SK-N-SH treated with all-trans-retinoic acid at 6 μM for 48 hours (cell line): ENCODE results near the gene ANKRD44.

ENCODE experiments used
- ATAC-seq: fragments of 200-7000 bp; cut with Tn5 transposase; 3 replicates; pipeline ENCODE4 v1.9.1; 2020; ENCODE audit warnings: mild to moderate bottlenecking, moderate library complexity
- ARNTL ChIP-seq: fragments of 450-650 bp; formaldehyde crosslinking; IDR thresholded peaks from 2 replicates; pipeline ENCODE4 v1.5.0; 2020; ENCODE audit warnings: low read depth, mild to moderate bottlenecking, moderate library complexity, borderline replicate concordance
- BACH2 ChIP-seq: fragments of 250-450 bp; sonication (Bioruptor Pico); IDR thresholded peaks from 2 replicates; pipeline ENCODE4 v1.9.0; 2021; ENCODE audit warnings: mild to moderate bottlenecking, borderline replicate concordance
- CREB5 ChIP-seq: fragments of 250-450 bp; sonication (Bioruptor Pico); IDR thresholded peaks from 2 replicates; pipeline ENCODE4 v1.5.1; 2020; ENCODE audit warnings: low read depth, mild to moderate bottlenecking, moderate library complexity
- CSDC2 ChIP-seq: fragments of 250-450 bp; sonication (Bioruptor Pico); IDR thresholded peaks from 2 replicates; pipeline ENCODE4 v1.5.0; 2020; ENCODE audit warnings: mild to moderate bottlenecking, moderate library complexity
- CSRNP3 ChIP-seq: fragments of 250-450 bp; sonication (Bioruptor Pico); IDR thresholded peaks from 2 replicates; pipeline ENCODE4 v1.5.1; 2021; ENCODE audit warnings: mild to moderate bottlenecking, moderate library complexity
- ESRRG ChIP-seq: fragments of 250-450 bp; sonication (Bioruptor Pico); IDR thresholded peaks from 2 replicates; pipeline ENCODE4 v1.6.1; 2021; ENCODE audit warnings: mild to moderate bottlenecking
- GLIS3 ChIP-seq: fragments of 250-450 bp; sonication (Bioruptor Pico); IDR thresholded peaks from 2 replicates; pipeline ENCODE4 v1.5.0; 2020; ENCODE audit warnings: mild to moderate bottlenecking, moderate library complexity
- OSR1 ChIP-seq: fragments of 250-450 bp; sonication (Bioruptor Pico); IDR thresholded peaks from 2 replicates; pipeline ENCODE4 v1.8.0; 2022; ENCODE audit warnings: moderate library complexity, mild to moderate bottlenecking, inconsistent platforms
- PATZ1 ChIP-seq: fragments of 250-450 bp; sonication (Bioruptor Pico); IDR thresholded peaks from 2 replicates; pipeline ENCODE4 v1.8.0; 2020; ENCODE audit warnings: mild to moderate bottlenecking, moderate library complexity, borderline replicate concordance
- POU6F1 ChIP-seq: fragments of 250-450 bp; sonication (Bioruptor Pico); IDR thresholded peaks from 2 replicates; pipeline ENCODE4 v1.8.0; 2021; ENCODE audit warnings: low read depth, mild to moderate bottlenecking, moderate library complexity, borderline replicate concordance
- PPARA ChIP-seq: fragments of 250-450 bp; sonication (Bioruptor Pico); IDR thresholded peaks from 2 replicates; pipeline ENCODE4 v1.5.0; 2020; ENCODE audit warnings: mild to moderate bottlenecking, borderline replicate concordance
- RARB ChIP-seq: fragments of 250-450 bp; sonication (Bioruptor Pico); IDR thresholded peaks from 2 replicates; pipeline ENCODE4 v1.8.0; 2021; ENCODE audit warnings: mild to moderate bottlenecking, moderate library complexity
- SNAI2 ChIP-seq: fragments of 250-450 bp; sonication (Bioruptor Pico); IDR thresholded peaks from 2 replicates; pipeline ENCODE4 v1.5.0; 2020; ENCODE audit warnings: mild to moderate bottlenecking, moderate library complexity
- TCF4 ChIP-seq: fragments of 250-450 bp; sonication (Bioruptor Pico); IDR thresholded peaks from 2 replicates; pipeline ENCODE4 v1.8.0; 2021; ENCODE audit warnings: mild to moderate bottlenecking, moderate library complexity, borderline replicate concordance
- TOX ChIP-seq: fragments of 250-450 bp; sonication (Bioruptor Pico); IDR thresholded peaks from 2 replicates; pipeline ENCODE4 v1.8.0; 2021; ENCODE audit warnings: mild to moderate bottlenecking, moderate library complexity, borderline replicate concordance
- TSHZ2 ChIP-seq: fragments of 250-450 bp; sonication (Bioruptor Pico); IDR thresholded peaks from 2 replicates; pipeline ENCODE4 v1.5.0; 2020; ENCODE audit warnings: mild to moderate bottlenecking, moderate library complexity
- ZC3H10 ChIP-seq: fragments of 250-450 bp; sonication (Bioruptor Pico); IDR thresholded peaks from 2 replicates; pipeline ENCODE4 v1.5.1; 2021; ENCODE audit warnings: mild to moderate bottlenecking, moderate library complexity
- ZFP3 ChIP-seq: fragments of 250-450 bp; sonication (Bioruptor Pico); IDR thresholded peaks from 2 replicates; pipeline ENCODE4 v1.5.0; 2020; ENCODE audit warnings: mild to moderate bottlenecking, moderate library complexity
- ZFP30 ChIP-seq: fragments of 450-650 bp; formaldehyde crosslinking; IDR thresholded peaks from 2 replicates; pipeline ENCODE4 v1.5.0; 2022; ENCODE audit warnings: mild to moderate bottlenecking, moderate library complexity
- ZNF565 ChIP-seq: fragments of 450-650 bp; formaldehyde crosslinking; conservative IDR thresholded peaks from 2 replicates; pipeline ENCODE4 v1.5.0; 2020; ENCODE audit warnings: low read depth, mild to moderate bottlenecking, moderate library complexity
- ZNF70 ChIP-seq: fragments of 450-650 bp; formaldehyde crosslinking; IDR thresholded peaks from 2 replicates; pipeline ENCODE4 v1.5.0; 2020; ENCODE audit warnings: mild to moderate bottlenecking, moderate library complexity

ANKRD44 gene

GRCh38 chr2:197200762-197201058 lies 109.9 kb downstream of the ANKRD44 start:
- ATAC-seq: no peak

GRCh38 chr2:197200051-197200761 lies 110.4 kb downstream of the ANKRD44 start:
- TF ChIP-seq BACH2 (no peak), SNAI2 (CRISPR knock-in tag) (no peak), CSDC2 (CRISPR knock-in tag) (no peak), ZFP3 (CRISPR knock-in tag) (no peak), TCF4 (no peak), ZC3H10 (CRISPR knock-in tag) (no peak), ZNF565 (no peak), ZNF70 (no peak), PPARA (no peak), ZFP30 (no peak), OSR1 (CRISPR knock-in tag) (no peak), TOX (no peak), ESRRG (no peak), PATZ1 (CRISPR knock-in tag) (no peak), CREB5 (CRISPR knock-in tag) (no peak)
- TF ChIP-seq, all 23 proteins: peak for 0
- ATAC-seq: no peak

More at GRCh38 chr2:197200762-197201058, 109.9 kb downstream of the ANKRD44 start:
- TF ChIP-seq CSRNP3 (CRISPR knock-in tag) (no peak), SNAI2 (CRISPR knock-in tag) (no peak), RARB (CRISPR knock-in tag) (no peak), TOX (no peak), CSDC2 (CRISPR knock-in tag) (no peak), ZC3H10 (CRISPR knock-in tag) (no peak), OSR1 (CRISPR knock-in tag) (no peak), PATZ1 (CRISPR knock-in tag) (no peak), ZNF70 (no peak), ARNTL (CRISPR knock-in tag) (no peak)

GRCh38 chr2:197198890-197199289 lies 111.7 kb downstream of the ANKRD44 start:
- no peak for ATAC-seq
- no peak for TF ChIP-seq ESRRG
- no peak for TF ChIP-seq GLIS3
- no peak for TF ChIP-seq TSHZ2 (CRISPR knock-in tag)
- TF ChIP-seq ZC3H10 (CRISPR knock-in tag): no peak
- TF ChIP-seq POU6F1: no peak
- no peak for TF ChIP-seq RARB (CRISPR knock-in tag)
